Activated naive CD8-positive, alpha-beta T cell treated with anti-CD3 and anti-CD28 coated beads, Interleukin-2, amount 10 ng/mL, durations not matched to agents 7 days and 5 days (primary cell): ENCODE data around the gene OGFR. TPM values are rescaled to one million over a fixed set of nuclear protein-coding genes. Genes with fewer than 3 reads are reported as not detected.

Experiments
- ATAC-seq: fragments of 150-1000 bp; cut with Tn5 transposase; one replicate; pipeline ENCODE4 v1.10.0; 2021; ENCODE audit warnings: low read depth, moderate library complexity
- POLR2A ChIA-PET: fragments of 350-600 bp; sonication (Branson Sonifier 250); formaldehyde crosslinking; loops from one replicate; lab custom pipeline; 2021; ENCODE audit warnings: antibody characterized with exemption; lab: Charles Lee
- DNase-seq: peaks from one replicate; pipeline ENCODE4 v3.0.0; 2021
- H3K27ac Mint-ChIP-seq: one replicate; pipeline ENCODE4 v1.8.0; 2022; ENCODE audit warnings: mild to moderate bottlenecking, mixed read lengths
- H3K27me3 Mint-ChIP-seq: one replicate; pipeline ENCODE4 v1.8.0; 2022; ENCODE audit warnings: mild to moderate bottlenecking, moderate library complexity, mixed read lengths
- H3K36me3 Mint-ChIP-seq: one replicate; pipeline ENCODE4 v1.8.0; 2021; ENCODE audit warnings: mild to moderate bottlenecking, mixed read lengths
- H3K4me1 Mint-ChIP-seq: one replicate; pipeline ENCODE4 v1.8.0; 2021; ENCODE audit warnings: mixed read lengths
- H3K4me3 Mint-ChIP-seq: one replicate; pipeline ENCODE4 v1.8.0; 2022; ENCODE audit warnings: mild to moderate bottlenecking, moderate library complexity, mixed read lengths
- H3K9me3 Mint-ChIP-seq: one replicate; pipeline ENCODE4 v1.8.0; 2021; ENCODE audit warnings: mixed read lengths
- total RNA-seq, 2 experiments: library from RNA; stranded (reverse); gene quantifications; one replicate each; pipeline ENCODE4 v1.2.3, GENCODE V29; 2021

The OGFR gene
- total RNA-seq, 2 experiments from 2014 or later = 80.8 to 81.1 TPM

GRCh38 chr20:62792940-62793756 lies 11.5 kb upstream of the OGFR start:
- Mint-ChIP-seq H3K27ac (peak overlapping the region; percentile 91), H3K36me3 (peaks cover 2% of the 10 kb centered on the region), H3K9me3 (no peaks in the 10 kb centered on the region), H3K4me1 (peaks cover 15% of the 10 kb centered on the region), H3K27me3 (no peaks in the 10 kb centered on the region), H3K4me3 (peak overlapping the region; percentile 73)
- DNase-seq (no peak), ATAC-seq (no peak)
- POLR2A ChIA-PET = interaction anchor here (1.1 to 3.6 kb wide), 12 partner anchors 11 to 406 kb away, joined by 3 to 59 read pairs (median 10); partner anchors contain the start of genes OGFR, RPS21 and SLCO4A1

DNA sequence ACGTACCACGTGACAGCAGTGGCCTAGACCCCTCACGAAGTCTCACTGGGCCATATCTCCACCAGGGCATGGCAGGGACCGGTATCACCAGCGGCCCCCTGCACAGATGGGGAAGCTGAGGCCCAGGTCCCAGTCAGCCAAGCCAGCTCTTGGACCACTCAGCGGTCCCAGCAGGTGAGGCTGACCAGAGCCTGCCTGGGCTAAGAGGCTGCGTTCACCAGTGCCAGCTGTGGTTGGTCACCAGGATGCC lies 11.0 kb upstream of the OGFR start:
- Mint-ChIP-seq H3K27ac (peak overlapping the region; percentile 91), H3K4me1 (peaks cover 15% of the 10 kb centered on the region), H3K9me3 (no peaks in the 10 kb centered on the region), H3K36me3 (peaks cover 5% of the 10 kb centered on the region), H3K27me3 (no peaks in the 10 kb centered on the region), H3K4me3 (peak overlapping the region; percentile 73)
- no peak for ATAC-seq
- DNase-seq = no peak
- POLR2A ChIA-PET = interaction anchor here (1.0 to 5.0 kb wide), 17 partner anchors 11 to 672 kb away, joined by 3 to 59 read pairs (median 7); partner anchors contain the start of genes LSM14B, OGFR, RPS21 and SLCO4A1

- Mint-ChIP-seq H3K36me3 (peaks cover 5% of the 10 kb centered on the region), H3K4me3 (peak overlapping the region; percentile 88), H3K4me1 (peaks cover 15% of the 10 kb centered on the region), H3K27ac (peak overlapping the region; percentile 97), H3K9me3 (no peaks in the 10 kb centered on the region), H3K27me3 (no peaks in the 10 kb centered on the region)
- POLR2A ChIA-PET = interaction anchor here (0.7 to 5.0 kb wide), 28 partner anchors 8 to 672 kb away, joined by 3 to 59 read pairs (median 5); partner anchors contain the start of genes ARFGAP1, CABLES2, LSM14B and OGFR
- ATAC-seq (peak; percentile 68), DNase-seq (peak; percentile 99)
Measured at GRCh38 chr20:62794007-62794724, 10.5 kb upstream of the OGFR start.

- H3K36me3 Mint-ChIP-seq = peaks cover 10% of the 10 kb centered on the region
- no peaks in the 10 kb centered on the region for H3K9me3 Mint-ChIP-seq
- DNase-seq (peak; percentile 83), ATAC-seq (peak; percentile 20)
- H3K27ac Mint-ChIP-seq = peak overlapping the region; percentile 97
- H3K27me3 Mint-ChIP-seq = no peaks in the 10 kb centered on the region
- H3K4me1 Mint-ChIP-seq = peaks cover 15% of the 10 kb centered on the region
- POLR2A ChIA-PET = interaction anchor here (0.6 to 5.0 kb wide), 23 partner anchors 9 to 388 kb away, joined by 3 to 59 read pairs (median 5); partner anchors contain the start of genes CABLES2, OGFR and SLCO4A1
- H3K4me3 Mint-ChIP-seq = peak overlapping the region; percentile 88
Measured at GRCh38 chr20:62795023-62795761, 9.4 kb upstream of the OGFR start.

GRCh38 chr20:62796699-62797491 lies 7.7 kb upstream of the OGFR start:
- Mint-ChIP-seq H3K27me3 (no peaks in the 10 kb centered on the region), H3K9me3 (no peaks in the 10 kb centered on the region), H3K36me3 (peaks cover 11% of the 10 kb centered on the region), H3K4me3 (peak overlapping the region; percentile 87), H3K27ac (peak overlapping the region; percentile 85), H3K4me1 (peaks cover 7% of the 10 kb centered on the region)
- POLR2A ChIA-PET = interaction anchor here (0.6 to 5.0 kb wide), 10 partner anchors 8 to 387 kb away, joined by 3 to 59 read pairs (median 4); partner anchors contain the start of genes OGFR and SLCO4A1
- ATAC-seq = no peak
- DNase-seq = no peak

DNA sequence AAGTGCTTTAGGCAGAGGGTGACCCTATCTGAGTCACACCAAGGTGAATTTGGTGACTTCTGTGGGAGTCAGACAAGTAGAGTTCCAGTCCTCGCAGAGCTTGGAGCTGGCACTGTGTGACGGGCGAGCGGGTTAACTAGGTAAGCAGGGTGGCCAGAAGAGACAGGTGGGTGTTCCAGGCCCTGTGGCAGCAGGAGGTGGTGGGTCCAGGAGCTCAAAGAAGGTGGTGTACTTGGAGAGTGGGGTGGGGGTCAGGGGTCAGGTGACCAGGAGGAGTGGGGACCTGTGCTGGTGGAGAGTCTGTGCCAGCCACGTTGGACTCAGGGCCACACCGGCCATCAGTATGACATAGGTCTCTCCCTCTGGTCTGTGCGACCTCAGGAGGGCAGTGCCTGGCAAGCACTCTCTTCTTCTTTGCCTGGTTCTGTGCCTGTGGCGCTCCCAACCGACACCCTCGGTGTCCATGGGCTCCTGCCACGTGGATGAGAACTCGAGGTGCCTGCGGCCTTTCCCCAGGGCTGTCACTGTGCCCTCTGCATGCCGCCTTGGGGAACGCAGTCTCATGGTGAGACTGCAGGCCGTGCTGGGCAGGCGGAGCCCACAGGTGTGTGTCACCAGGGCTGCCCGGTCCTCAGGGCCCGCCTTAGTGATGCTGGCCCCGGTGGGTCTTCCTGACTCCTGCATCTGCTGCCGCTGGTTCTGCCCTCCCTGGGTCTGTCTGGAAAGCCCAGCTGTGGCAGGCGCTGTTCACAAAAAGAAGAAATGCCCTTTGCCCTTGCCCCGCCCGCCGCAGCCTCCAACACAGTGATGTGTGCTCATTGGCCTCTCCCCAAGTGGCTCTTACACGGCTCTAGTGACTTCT lies 6.7 kb upstream of the OGFR start:
- H3K4me1 Mint-ChIP-seq = peaks cover 7% of the 10 kb centered on the region
- no peaks in the 10 kb centered on the region for H3K27me3 Mint-ChIP-seq
- H3K36me3 Mint-ChIP-seq = peaks cover 11% of the 10 kb centered on the region
- H3K9me3 Mint-ChIP-seq = no peaks in the 10 kb centered on the region
- DNase-seq = no peak
- no peak for ATAC-seq
- peak overlapping the region; percentile 87 for H3K4me3 Mint-ChIP-seq
- POLR2A ChIA-PET = interaction anchor here (5.0 kb wide), 1 partner anchor 11 kb away, joined by 30 read pairs; no protein-coding TSS in a partner anchor
- H3K27ac Mint-ChIP-seq = peak overlapping the region; percentile 85

- peaks cover 8% of the 10 kb centered on the region for H3K4me1 Mint-ChIP-seq
- H3K36me3 Mint-ChIP-seq = peaks cover 11% of the 10 kb centered on the region
- ATAC-seq (no peak), DNase-seq (no peak)
- POLR2A ChIA-PET = no interaction called here
- H3K4me3 Mint-ChIP-seq = no peak overlapping the region
- no peaks in the 10 kb centered on the region for H3K9me3 Mint-ChIP-seq
- no peak overlapping the region for H3K27ac Mint-ChIP-seq
- no peaks in the 10 kb centered on the region for H3K27me3 Mint-ChIP-seq
Measured at GRCh38 chr20:62799036-62799435, 5.6 kb upstream of the OGFR start.

- peaks cover 12% of the 10 kb centered on the region for H3K4me1 Mint-ChIP-seq
- ATAC-seq (no peak), DNase-seq (no peak)
- H3K4me3 Mint-ChIP-seq = no peak overlapping the region
- no peaks in the 10 kb centered on the region for H3K9me3 Mint-ChIP-seq
- H3K27ac Mint-ChIP-seq = no peak overlapping the region
- no peaks in the 10 kb centered on the region for H3K27me3 Mint-ChIP-seq
- POLR2A ChIA-PET = no interaction called here
- H3K36me3 Mint-ChIP-seq = peaks cover 11% of the 10 kb centered on the region
Measured at GRCh38 chr20:62799459-62799858, 5.2 kb upstream of the OGFR start.

- Mint-ChIP-seq H3K27ac (no peak overlapping the region), H3K4me3 (no peak overlapping the region), H3K36me3 (peaks cover 12% of the 10 kb centered on the region), H3K9me3 (no peaks in the 10 kb centered on the region), H3K27me3 (no peaks in the 10 kb centered on the region), H3K4me1 (peaks cover 12% of the 10 kb centered on the region)
- POLR2A ChIA-PET = no interaction called here
- DNase-seq (no peak), ATAC-seq (no peak)
Measured at GRCh38 chr20:62799873-62800272, 4.8 kb upstream of the OGFR start.

DNA sequence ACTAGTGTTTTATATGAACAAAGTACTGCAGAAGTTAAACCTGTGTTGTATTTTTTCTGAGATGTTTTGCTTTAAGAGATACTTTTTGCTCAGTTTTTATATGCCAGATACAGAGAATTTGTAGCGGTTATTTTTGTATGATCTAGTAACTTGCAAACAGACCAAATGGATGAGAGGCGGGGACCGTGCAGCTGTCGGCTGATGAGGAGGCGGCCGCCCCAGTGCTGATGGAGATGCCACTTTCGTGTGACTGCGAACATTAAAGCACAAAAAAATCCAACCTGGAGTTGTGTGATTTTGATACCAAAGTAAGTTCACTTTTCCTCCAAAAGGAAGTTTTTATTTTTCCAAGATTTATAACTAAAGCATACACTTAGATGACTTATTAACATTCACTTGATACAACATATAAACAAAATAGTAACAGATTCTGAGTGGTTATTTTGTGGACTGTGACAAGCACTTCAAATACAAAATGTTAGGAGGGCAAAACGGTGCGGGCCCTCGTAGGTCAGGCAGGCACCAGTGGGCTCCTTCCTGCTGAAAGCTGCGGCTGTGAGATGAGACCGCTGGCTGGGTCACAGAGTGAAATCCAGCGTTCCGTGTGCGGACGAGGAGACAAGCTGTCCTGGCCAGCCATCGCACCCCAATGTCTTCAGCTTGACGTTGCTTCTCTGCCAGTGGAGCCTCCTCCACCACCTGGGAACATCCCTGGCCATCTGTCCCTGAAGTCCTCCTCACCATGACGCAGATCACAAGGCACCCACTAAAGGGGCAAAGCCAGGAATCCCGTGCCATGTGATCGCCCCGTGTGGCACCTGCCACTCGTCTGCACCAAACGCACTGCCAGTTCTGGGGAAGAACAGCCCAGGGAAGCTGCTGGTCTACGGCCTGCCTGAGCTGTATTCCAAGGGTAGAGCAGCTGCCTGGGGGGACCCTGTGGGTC lies 4.0 kb upstream of the OGFR start:
- Mint-ChIP-seq H3K4me1 (peaks cover 12% of the 10 kb centered on the region), H3K36me3 (peaks cover 12% of the 10 kb centered on the region), H3K27me3 (no peaks in the 10 kb centered on the region), H3K9me3 (no peaks in the 10 kb centered on the region), H3K27ac (no peak overlapping the region), H3K4me3 (no peak overlapping the region)
- DNase-seq = no peak
- POLR2A ChIA-PET = no interaction called here
- ATAC-seq = no peak
